Coronary artery (tissue), 2 donors: ENCODE measurements around the gene PER1.

Source experiments
- DNase-seq: peaks from one replicate; pipeline ENCODE4 v3.0.0-alpha.2; 2017; ENCODE audit warnings: low spot score
- H3K27ac ChIP-seq, 2 donors: fragments of 200-600 bp; sonication (generic); one replicate each; pipeline ENCODE4 v1.5.1; 2016 to 2019
- H3K4me3 ChIP-seq: fragments of 200-600 bp; sonication (generic); 2 replicates; pipeline ENCODE4 v1.5.1; 2016; ENCODE audit warnings: mild to moderate bottlenecking, moderate library complexity
- CTCF ChIP-seq: fragments of 200-600 bp; sonication (generic); IDR thresholded peaks from one replicate; pipeline ENCODE4 v1.5.1; 2019; ENCODE audit warnings: antibody characterized with exemption

PER1 gene

GRCh38 chr17:8137645-8138373, 14.4 kb downstream of the PER1 start:
- Histone ChIP-seq H3K27ac (peak overlapping the region; percentile 89 to 93), H3K4me3 (peak overlapping the region; percentile 56)
- no peak for DNase-seq
- no peak for TF ChIP-seq CTCF

GRCh38 chr17:8133941-8134340, 18.3 kb downstream of the PER1 start:
- no peak for DNase-seq
- TF ChIP-seq CTCF, result no peak
- Histone ChIP-seq H3K27ac (no peak overlapping the region), H3K4me3 (no peak overlapping the region)

- no peak for TF ChIP-seq CTCF
- DNase-seq, result no peak
- Histone ChIP-seq H3K4me3 (no peak overlapping the region), H3K27ac (no peak overlapping the region)
Measured at GRCh38 chr17:8133399-8133798, 18.8 kb downstream of the PER1 start.

- no peak overlapping the region for H3K27ac ChIP-seq
- no peak for DNase-seq
- H3K4me3 ChIP-seq, result no peak overlapping the region
- no peak for TF ChIP-seq CTCF
Measured at GRCh38 chr17:8131844-8132441, 20.3 kb downstream of the PER1 start.

- TF ChIP-seq CTCF, result no peak
- no peak overlapping the region for H3K4me3 ChIP-seq
- no peak for DNase-seq
- H3K27ac ChIP-seq, result no peak overlapping the region
Measured at GRCh38 chr17:8128125-8128784, 23.9 kb downstream of the PER1 start.

- Histone ChIP-seq H3K4me3 (peak overlapping the region; percentile 92), H3K27ac (peak overlapping the region; percentile 36 to 78)
- no peak for DNase-seq
- TF ChIP-seq CTCF, result no peak
Measured at GRCh38 chr17:8126491-8127066, 25.6 kb downstream of the PER1 start.
